HG03095 (cell line): ENCODE data around the gene TEAD1.

ENCODE experiments used
- ATAC-seq: cut with Tn5 transposase; IDR thresholded peaks from one replicate; pipeline ENCODE4 v1.9.1; 2021; ENCODE audit warnings: moderate library complexity; ENCODE audit not compliant: unreplicated experiment

The TEAD1 gene

DNA sequence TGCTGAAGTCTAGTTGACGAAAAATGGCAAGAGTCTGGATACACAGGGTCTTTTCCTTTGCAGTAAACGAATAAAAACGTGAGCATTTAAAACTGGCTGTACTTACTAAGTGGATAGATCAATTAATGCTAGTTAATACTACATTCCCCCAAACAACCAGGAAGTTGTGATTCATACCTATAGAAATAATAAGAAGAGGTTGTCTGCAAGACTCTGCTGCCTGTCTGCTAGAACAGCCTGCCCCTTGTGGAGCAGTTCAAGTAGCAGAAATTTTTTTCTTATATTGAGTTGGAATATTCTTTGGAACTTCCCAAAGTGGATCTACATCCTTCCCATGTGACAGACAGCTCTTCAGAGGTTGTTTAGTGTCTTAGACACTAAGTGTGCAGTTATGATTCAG is 86.8 kb downstream of the TEAD1 start:
- ATAC-seq = no peak

DNA sequence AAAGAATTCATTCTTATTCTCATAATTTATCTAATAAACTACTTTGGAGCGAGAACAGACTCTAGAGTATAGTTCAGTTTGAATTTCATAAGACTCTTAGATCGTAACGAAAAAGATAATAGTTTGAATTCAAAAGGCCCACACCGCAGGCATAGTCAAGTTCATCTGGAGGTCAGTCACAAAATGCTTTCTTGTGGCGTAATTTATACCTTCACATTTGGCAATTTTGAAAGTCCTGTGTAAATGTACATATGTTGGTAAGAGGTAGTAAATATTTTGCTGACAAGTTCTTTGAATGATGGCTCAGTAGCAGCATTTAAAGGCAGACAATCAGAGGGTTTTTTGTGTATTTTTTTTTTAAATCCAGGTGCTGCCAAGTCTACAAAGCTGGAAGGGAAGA is 88.1 kb downstream of the TEAD1 start:
- ATAC-seq = no peak

DNA sequence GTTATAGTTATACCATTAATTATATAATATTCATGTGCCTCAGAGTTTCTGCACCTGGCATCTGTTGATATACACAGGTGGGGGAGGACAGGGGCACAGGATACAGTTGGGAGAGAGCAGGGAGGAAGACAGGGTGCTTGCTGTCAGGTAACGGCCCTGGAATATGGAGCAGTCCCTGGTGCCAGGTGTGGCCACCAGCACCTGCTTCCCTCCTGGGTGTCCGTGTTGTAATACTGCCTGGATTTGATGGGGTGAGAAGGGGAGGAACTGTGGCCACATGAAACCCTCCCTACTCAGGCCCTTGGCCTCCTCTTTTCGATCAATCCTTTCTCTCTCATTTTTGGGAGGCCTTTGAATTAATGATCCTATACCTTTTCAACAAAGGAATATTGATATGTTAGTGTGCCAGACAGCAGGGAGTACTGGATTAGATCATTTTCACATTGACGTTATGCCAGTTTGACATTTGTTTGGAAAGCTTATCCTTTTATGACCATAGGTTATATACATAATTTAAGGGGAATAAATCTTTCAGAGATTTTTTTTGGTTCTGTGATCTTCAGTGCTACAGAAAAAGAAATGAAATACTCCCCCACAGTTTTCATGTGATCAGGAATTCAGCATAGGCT is 88.6 kb downstream of the TEAD1 start:
- no peak for ATAC-seq

DNA sequence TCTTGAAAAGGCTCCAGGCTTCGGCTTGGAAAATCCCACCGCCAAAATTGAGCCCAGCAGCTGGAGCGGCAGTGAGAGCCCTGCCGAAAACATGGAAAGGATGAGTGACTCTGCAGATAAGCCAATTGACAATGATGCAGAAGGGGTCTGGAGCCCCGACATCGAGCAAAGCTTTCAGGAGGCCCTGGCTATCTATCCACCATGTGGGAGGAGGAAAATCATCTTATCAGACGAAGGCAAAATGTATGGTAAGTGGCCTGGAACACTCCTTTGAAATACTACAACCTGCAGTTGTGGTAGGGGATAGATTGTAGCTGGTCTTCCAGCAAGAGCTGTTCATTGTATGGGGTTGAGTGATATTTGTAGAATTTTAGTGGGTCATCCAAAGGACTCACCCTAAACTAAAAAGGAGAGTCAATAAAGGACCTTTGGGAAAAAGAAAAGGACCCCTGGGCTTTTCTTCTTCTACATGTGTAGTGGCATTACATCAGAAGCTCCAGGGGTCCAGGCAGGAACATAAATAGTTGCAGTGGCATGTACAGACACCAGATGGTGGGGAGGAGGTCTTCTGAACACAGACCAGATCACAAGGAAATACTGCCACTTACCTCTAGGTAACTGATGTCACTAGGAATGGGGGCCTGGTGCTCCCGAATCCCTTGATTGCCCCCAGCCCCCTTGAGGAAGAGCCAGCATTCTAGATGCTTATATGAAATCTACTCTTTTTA is 90.1 kb downstream of the TEAD1 start:
- no peak for ATAC-seq

DNA sequence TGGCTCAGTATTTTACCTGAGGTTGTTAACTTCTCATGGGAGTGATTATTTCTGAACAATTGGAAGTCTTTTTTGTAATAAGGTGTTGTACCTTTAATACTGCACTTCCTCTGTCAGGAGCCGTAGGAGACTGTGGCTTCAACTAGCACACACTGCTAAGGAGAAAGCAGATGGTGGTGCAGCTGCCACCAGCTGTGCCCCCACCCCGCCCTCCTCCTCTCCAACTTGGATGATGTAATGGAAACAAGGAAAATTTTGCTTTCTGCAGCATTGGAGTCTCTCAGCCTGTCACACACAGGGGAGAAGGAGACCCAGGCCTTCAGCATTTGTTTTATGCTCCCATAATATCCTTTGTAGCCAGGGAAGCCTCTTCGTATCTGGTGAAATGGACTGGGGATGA is 91.2 kb downstream of the TEAD1 start:
- no peak for ATAC-seq

DNA sequence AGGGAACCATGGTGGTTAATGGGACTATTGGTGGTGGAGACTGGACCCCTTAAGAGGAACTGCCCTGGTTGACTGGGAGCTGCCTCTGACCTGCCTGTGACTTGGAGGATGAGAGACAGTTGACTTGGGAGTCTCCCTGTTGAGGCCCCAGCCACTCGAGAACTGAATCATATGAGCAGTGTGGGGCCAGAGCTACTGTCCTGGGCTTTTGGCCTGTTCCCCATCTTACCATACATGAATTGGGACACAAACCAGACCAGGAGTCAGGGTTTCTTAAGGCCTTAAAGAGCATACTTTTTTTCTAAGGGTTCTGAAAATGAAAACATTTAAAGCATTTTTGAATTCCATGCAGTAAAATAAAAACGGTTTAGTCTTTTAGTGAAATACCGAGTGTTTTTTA is 92.8 kb downstream of the TEAD1 start:
- no peak for ATAC-seq

GRCh38 chr11:12767577-12767976 is 93.4 kb downstream of the TEAD1 start:
- ATAC-seq = no peak

- no peak for ATAC-seq
These were observed 94.8 kb downstream of the TEAD1 start for GRCh38 chr11:12768726-12769673.

DNA sequence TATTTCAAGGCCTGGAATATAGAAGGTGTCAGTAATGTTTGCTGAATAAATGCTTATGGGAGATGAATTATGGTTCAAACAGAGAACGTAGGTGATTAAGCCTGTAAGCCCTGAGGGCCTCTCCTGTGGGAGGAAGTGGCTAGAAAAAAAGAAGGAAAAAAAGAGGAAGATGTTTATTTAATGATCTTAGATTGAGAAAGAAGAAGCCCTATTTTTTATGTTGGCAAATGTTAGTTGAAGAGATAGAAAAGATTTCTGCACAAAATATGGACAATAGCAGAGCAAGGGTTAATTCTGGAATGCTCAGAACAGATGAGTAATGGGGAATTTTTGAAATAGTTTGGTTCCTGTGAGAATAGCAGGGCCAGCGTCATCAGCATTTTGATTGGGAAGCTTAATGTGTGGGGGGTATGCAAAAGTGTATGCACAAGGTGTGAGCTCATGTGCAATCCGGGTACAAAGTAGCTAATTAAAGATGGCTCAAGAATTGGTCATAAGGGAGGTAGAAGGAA is 95.7 kb downstream of the TEAD1 start:
- no peak for ATAC-seq

DNA sequence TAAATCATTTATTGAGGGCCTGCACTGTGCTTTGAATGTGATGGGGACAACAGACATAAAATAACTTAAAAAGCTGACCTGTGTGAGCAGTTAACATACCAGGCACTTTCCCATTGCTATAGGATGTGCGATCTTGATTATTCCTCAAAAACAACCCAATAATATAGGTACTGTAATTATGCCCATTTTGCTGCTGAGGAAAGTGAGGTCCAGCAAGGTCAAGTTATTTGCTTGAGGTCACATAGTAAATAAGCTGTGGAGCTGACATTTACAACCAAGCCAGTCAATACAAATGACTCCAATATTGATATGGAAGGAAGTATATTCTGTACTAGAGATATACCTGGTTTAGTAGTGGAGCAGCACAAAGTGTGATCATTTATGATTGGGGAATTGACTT is 96.2 kb downstream of the TEAD1 start:
- ATAC-seq = no peak

- ATAC-seq = no peak
These were observed 96.9 kb downstream of the TEAD1 start for GRCh38 chr11:12770966-12771597.

GRCh38 chr11:12771875-12772274 is 97.7 kb downstream of the TEAD1 start:
- no peak for ATAC-seq

DNA sequence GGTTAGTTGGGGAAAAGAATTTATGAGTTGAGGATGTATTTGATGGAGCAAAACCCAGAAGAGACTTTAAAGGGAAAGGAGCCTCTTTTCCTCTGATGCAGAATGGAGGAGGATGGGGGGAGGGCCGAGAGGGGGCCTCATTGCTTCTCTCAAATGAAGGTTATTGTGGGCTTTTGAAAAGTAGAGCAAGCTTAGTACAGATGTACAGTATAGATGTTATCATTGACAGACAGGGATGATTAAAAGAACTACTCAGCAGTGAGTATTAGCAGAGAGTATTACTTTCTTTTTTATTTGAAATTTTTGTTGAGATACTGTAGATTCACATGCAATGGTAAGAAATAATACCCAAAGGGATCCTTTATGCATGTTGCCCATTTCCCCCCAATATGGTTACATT is 98.1 kb downstream of the TEAD1 start:
- ATAC-seq = no peak

- no peak for ATAC-seq
These were observed 99.4 kb downstream of the TEAD1 start for GRCh38 chr11:12773591-12773990.

- ATAC-seq = no peak
These were observed 101.7 kb downstream of the TEAD1 start for GRCh38 chr11:12775955-12776354.

DNA sequence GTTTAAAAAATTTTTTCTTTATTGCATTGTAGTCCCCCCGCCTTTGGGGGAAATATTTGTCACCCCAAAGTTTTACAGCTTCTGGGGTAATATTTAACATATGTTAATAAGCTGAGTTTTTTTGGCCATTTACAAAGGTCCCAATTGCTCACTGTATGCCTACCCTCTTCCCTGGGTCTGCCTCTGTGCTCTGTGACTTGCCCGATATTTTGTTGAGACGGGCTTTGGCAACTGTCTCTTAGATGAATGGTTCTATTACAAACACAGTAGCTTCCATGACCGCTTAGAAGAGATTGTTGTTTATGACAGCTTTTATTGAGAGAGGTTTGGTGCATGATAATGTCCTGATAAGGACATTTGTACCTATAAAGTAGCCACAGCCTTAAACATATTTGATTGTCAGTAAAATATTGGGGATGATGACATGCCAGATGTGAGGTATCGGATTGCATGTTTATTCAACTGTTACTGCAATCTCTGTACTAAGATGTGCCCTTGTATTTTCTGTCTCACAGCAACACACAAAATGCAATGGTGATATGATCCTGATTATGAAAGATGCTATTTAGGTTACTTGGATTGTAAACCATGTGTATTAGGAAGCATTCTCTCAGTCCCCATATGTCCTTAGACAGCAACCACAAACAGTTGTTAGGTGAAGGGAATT is 103.1 kb downstream of the TEAD1 start:
- ATAC-seq = no peak

DNA sequence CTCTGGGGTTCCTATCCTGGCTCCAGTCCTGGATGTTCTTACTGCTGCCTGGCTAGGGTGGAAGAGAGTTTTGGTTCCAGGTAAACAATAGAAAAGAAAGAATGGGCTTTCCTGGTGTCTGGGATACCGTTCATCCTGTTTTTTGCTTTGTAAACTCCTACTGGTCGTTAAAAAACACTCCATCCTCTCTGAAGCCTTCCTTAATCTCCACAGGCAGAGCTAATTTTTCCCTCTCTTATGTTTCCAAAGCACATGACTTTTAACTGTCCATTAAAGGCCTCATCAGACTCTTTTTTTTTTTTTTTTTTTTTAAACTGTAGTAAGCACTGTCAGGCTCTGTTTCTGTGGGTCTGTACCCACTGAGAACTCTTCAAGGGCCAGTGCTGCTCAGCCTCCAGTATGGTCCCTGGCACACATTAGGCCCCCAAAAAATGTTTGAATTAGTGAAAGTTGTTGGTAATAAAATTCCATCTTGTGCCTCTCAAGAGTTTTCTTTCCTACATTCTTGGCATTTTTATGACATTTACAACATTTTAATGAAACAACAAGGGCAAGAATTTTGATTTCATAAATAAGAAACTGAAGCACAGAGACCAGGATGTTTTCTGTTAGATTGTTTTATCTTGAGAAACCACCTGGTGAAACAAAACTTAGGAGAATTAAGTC is 104.2 kb downstream of the TEAD1 start:
- ATAC-seq = no peak

DNA sequence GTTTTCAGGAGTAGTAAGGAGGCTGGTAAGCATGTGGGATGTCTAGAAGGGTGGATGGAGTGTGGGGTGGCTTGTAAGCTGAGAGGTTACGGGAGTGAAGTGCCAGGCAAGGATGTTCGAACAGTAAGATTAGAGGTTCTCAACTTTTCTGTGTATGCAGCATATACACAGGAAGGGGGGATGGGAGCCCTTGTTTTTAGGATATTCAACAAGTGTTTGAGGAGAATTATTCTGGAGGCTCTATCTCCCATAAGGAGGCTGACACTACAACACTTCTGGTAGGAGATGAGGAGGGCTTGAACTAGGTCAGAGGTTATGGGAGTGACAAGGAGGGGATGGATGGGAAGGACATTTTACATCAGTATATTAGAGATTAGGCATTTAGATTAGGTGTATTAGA is 109.5 kb downstream of the TEAD1 start:
- no peak for ATAC-seq

- ATAC-seq = no peak
These were observed 110.2 kb downstream of the TEAD1 start for GRCh38 chr11:12784445-12784844.

DNA sequence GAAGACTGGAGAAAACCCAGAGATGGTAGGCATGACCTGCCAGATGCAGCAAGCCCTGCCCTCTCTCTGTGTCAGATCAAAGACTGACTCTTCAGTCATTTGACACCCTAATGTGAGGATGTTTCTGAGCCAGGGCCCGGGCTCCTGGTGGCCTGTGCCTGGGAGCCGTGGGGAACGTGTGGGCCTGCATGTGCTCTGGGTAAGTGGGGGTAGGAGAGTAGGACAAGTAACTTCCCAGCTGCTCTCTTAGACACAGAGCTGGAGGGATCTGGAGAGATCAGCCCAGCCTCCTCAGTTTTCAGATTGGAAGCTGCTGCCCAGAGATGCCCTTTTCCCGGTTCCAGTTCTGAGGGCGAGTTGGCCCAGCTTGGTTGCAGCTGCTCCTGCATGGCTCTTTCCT is 110.8 kb downstream of the TEAD1 start:
- no peak for ATAC-seq
